ENCODE measurements around the gene REPS1.
"Not testable (repeated sequence)": the region's sequence is repeated elsewhere in the genome, so short reads cannot be mapped to it uniquely, and the experiment has no call there.

REPS1 gene

DNA sequence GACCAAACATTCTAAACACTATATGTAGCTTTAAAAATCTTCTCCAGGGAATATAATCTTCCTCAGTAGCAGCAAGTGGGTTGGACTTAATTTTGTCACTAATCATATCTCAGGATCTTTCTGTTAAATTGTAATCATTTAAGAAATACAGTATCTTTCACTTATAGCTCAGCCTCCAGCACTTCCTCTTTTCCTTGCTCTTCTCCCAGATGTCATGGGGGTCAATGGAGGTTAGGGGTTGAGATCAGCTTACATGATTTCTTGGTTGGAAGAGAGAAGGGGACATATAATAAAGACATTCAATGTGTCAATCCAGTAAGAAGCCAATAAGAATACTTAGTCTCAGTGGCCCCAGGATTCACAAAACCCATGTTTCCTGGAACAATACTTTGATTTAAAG lies 15.7 kb upstream of the REPS1 start:
- no peak for DNase-seq

GRCh38 chr6:138999949-139000725 lies 12.1 kb upstream of the REPS1 start:
- DNase-seq = no peak

GRCh38 chr6:138997136-138997535 lies 9.1 kb upstream of the REPS1 start:
- DNase-seq = no peak

DNA sequence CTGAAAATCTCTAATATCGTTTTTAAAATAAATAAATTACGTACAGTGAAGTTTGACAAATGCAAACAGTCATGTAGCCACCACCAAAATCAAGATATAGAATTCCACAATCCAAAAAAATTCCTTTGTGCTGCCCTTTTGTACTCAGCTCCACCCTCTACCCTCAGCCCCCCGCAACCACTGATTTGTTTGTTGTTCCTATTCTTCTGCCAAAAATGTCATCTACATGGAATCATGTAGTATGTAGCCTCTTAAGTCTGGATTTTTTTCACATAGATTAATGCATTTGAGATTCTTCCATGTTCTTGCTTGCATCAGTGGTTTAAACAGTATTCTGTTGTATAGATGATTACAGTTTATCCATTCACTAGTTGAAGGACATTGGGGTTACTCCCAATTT lies 8.5 kb upstream of the REPS1 start:
- DNase-seq = no peak

- not testable (repeated sequence) for DNase-seq
Measured at GRCh38 chr6:138993410-138993809, 5.4 kb upstream of the REPS1 start.

GRCh38 chr6:138992965-138993364 lies 4.9 kb upstream of the REPS1 start:
- not testable (repeated sequence) for DNase-seq

GRCh38 chr6:138991206-138991605 lies 3.2 kb upstream of the REPS1 start:
- no peak for DNase-seq

DNA sequence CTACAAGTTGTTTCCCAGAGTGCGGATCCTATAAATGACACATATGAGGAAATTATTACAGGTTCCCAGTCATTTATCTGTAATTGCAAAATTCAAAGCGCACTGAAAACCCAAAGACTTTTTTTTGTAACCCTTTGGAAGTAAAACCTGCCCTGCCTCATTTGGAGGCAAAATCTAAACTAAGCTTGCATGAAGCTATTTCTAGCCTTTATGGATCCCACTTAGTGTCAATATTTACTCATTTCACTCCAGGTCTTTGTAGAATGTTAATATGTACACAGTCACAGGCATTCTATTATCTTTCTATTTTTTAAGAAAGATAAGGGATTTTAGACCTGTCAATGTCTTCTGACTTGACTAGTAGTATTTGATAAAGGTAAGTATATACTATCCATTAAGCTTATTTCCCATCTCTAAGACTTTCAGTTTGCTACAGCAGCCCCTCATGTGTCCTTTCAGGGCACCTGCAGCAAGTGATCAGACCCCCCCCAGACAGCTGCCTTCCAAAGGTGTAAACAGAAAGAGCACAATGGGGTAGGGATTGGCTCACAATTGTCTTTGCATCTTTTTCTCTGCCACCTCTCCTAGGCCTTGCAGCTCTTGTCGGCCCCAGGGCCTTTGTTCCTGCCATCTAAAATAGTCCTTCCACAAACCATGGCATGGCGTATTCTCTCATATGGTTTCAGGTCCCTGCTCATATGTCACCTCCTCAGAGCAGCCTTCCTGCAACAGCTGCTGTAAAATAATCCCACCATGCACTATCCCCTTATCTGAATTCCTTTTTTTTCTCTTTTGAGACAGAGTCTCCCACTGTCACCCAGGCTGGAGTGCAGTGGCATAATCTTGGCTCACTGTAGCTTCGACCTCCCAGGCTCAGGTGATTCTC lies 1.3 kb upstream of the REPS1 start:
- no peak for DNase-seq

GRCh38 chr6:138988469-138988834 lies 399 bp upstream of the REPS1 start:
- no peak for DNase-seq

GRCh38 chr6:138987080-138987642 lies 892 bp downstream of the REPS1 start:
- DNase-seq = no peak

DNA sequence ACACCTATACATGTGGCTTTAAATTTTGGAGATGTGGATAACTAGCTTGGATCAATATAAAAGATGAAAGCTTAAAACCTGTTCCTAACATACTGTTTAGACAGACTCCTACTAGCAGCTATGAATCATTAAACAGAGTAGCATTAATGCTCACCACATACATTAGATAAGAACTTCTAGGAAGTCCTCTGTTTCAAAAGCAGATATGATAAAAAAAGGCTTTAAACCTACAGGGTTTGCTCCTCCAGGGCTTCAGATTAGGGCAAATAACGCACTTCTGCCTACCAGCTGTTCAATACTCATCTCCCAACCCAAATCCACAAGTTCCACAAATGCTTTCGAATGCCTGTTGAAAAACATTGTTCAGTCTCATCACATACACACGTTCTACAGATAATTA lies 1.5 kb downstream of the REPS1 start:
- DNase-seq = no peak

- no peak for DNase-seq
Measured at GRCh38 chr6:138981416-138981815, 6.6 kb downstream of the REPS1 start.

DNA sequence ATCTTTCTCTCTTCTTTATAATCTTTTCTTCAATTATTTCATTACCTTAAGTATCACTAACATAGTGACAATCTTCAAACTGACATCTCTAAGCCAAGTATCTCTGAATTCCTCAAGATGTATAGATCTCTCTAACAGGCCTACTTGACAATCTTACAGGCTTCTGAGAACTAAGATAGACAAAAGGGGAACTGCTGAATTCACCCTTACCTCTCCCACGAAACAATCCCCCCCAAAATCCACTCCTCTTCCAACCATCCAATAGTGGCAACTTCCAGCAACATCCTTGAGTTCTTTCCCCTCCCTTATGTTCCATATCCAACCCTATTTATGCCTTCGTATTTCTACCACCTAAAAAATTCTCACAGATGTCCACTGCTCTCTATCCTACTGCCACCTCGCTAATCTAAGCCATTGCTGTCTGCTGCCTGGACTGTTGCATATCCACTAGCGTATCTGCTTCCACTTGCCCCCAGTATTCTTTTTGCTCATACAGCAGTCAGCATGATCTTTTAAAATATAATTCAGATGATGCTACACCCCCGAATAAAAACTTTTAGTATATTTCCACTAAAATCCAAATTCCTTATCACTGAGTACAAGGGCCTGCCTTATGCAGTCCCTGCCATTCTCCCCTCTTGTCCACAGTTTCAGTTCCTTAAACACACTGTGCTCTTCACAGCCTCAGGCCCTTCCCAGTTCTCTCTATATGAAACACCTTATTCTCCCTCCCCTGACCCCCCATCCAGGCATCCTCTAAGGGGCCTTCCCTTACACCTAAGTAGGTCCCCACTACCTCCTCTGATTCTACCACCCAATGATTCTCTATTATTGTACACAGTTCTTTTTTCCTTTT lies 8.0 kb downstream of the REPS1 start:
- DNase-seq = no peak

DNA sequence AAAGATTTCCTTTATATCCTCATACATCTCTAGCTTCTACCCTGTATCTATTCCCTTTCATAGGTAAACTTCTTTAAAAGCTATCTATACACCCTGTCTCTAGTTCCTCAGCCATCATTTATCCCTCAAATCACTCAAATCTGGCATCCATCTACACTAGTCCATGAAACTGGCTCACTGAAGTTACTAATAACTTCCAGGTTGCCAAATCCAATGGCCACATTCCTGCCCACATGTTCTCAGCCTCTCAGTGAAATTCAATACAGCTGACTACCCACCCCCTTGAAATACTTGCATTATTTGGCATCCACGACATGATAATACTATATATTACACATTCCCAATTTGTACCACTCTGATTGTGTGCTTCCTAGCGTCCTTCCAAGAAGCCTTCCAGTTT lies 8.7 kb downstream of the REPS1 start:
- DNase-seq = no peak

GRCh38 chr6:138978229-138978628 lies 9.8 kb downstream of the REPS1 start:
- DNase-seq = no peak

DNA sequence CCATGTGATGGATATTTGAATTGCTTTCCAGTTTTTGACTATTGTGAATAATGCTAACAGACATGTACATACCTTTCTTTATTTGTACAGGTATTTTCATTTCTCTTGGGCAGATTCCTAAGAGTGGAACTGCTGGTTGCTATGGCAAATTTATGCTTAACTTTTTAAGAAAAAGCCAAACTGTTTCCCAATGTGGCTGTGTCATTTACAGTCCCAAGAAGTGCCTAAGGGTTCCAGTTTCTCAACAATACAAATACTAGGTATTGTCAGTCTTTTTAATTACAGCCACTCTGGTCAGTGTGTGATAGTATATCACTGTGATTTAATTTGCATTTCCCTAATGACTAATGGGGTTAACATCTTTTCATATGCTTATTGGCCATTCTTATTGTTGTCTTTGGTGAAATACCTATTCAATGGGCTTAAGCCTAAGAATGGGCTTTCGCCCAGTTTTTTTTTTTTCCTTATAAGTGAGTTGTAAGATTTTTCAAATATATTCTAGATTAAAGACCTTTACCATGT lies 10.3 kb downstream of the REPS1 start:
- DNase-seq = no peak

GRCh38 chr6:138977242-138977641 lies 10.8 kb downstream of the REPS1 start:
- DNase-seq = no peak

DNA sequence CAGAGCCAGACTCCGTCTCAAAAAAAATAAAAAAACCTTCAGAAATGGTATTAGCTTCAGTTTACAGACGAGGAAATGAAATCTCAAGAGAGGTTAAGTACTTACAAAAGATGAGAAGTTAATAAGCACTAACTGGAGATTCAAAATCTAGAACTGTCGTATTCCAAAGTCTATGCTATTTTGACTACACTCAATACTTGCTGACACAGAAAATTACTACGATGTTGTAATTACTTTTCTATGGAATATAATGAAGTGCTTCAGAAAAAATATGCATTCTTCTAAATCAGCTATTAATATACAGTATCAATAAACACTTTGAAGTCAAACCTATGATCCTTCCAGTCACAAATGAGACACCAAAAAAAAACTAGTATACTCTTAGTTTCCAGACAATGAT lies 12.2 kb downstream of the REPS1 start:
- no peak for DNase-seq

DNA sequence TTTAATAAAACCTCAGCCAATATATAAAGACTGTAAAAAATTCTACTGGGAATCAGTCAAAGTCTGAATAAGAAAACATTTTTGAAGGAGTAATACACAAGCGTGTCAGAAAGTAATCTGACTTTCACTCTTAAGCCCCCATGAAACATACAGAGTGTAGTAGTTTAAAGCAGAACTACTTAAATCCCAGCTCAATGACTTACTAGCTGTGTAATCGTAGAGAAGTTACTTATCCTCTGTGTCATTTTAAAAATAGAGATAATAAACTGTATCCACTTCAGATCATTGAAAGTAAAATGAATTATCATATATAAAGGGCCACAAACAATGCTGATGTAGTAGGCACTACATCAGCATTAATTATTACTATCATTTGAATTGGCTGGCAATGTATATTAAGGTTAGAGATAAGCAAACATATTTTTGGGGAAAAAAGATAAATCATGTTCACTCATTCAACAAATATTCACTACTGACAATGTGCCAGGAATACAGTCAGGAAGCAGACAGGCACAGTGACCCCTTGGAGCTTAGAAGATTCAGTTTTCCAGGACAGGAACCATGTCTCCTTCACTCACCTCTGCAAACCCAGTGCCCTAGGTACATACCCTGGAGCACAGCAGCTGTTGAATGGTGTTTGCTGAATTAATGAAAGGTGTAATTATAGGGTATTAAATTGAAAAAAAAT lies 14.4 kb downstream of the REPS1 start:
- no peak for DNase-seq

GRCh38 chr6:138972226-138972665 lies 15.8 kb downstream of the REPS1 start:
- DNase-seq = no peak

DNA sequence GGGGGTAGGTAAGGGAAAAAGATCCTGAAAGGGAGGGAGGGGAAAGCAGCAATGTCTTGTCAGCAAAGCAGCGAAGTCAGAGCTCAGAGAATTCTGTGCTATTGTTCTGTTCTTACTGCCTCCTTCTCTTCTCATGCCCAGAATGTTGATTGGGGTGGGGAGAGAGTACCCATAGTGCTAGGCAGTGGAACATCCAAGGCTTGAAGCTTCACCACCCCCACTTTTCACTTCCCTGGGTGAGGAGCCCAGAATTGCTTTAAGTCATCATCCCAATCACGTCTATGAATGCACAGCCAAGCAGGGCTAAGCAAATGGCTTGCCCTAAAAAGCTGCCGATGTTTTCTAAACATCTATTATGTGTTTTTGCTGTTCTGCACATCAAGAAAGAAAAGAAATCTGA lies 16.5 kb downstream of the REPS1 start:
- DNase-seq = no peak

GRCh38 chr6:138970856-138971425 lies 17.1 kb downstream of the REPS1 start:
- peak; percentile 31 for DNase-seq
